GM12878 (cell line): Measurements from ENCODE around the gene POLR3E.

ENCODE experiments used
- EP300 ChIP-seq, 2 experiments: fragments of 150-350 bp in 1 of 2; IDR thresholded peaks; 2 replicates each; pipeline ENCODE4 v1.6.1; 2011 to 2012; ENCODE audit warnings: low read depth in 2 of 2, low read length in 2 of 2, borderline replicate concordance in 1 of 2, improper control_type of control experiment in 1 of 2, inconsistent platforms in 1 of 2; ENCODE audit not compliant: control insufficient read depth in 1 of 2
- SP1 ChIP-seq: IDR thresholded peaks from one replicate; pipeline ENCODE4 v1.6.1; 2011; ENCODE audit warnings: low read depth, low read length
- YY1 ChIP-seq: IDR thresholded peaks from 2 replicates; pipeline ENCODE4 v1.6.1; 2011; ENCODE audit warnings: low read depth, mild to moderate bottlenecking, low read length

DNA sequence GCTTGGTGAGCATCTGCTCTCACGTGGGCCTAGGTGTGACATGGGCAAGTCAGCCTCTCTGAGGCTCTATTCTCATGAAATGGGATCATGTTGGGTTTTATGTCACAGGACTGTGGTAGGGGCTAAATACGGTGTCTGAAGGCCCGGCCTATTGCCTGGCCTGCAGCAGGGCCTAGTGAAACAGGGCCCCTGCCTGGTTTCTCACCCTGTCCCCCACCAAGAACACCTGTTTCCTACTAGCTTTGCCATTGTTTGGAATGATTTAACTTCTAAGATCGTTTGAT lies 29.1 kb downstream of the POLR3E start:
- no peak for TF ChIP-seq EP300 (IDR thresholded peaks at IDR 0.05; ENCODE audit: borderline replicate concordance in 1 of 2, control insufficient read depth in 1 of 2, low read depth in 2 of 2, low read length in 2 of 2)
- TF ChIP-seq SP1 = no peak
- no peak for TF ChIP-seq YY1
